PFSK-1 (cell line): ENCODE measurements around the gene NAV3.

ENCODE experiments used
- FOXP2 ChIP-seq: optimal IDR thresholded peaks from 2 replicates; pipeline ENCODE3; 2011; ENCODE audit warnings: borderline replicate concordance, control low read depth, inconsistent platforms; ENCODE audit not compliant: insufficient read depth; ENCODE audit errors: extremely low read length, extremely low read depth
- POLR2AphosphoS5 ChIP-seq: IDR thresholded peaks from 2 replicates; pipeline ENCODE4 v1.6.1; 2012; ENCODE audit warnings: low read depth, mild to moderate bottlenecking, control low read depth, low read length, moderate library complexity
- SIN3A ChIP-seq: IDR thresholded peaks from 2 replicates; pipeline ENCODE4 v1.6.1; 2012; ENCODE audit warnings: mild to moderate bottlenecking, low read length, moderate library complexity, borderline replicate concordance; ENCODE audit not compliant: insufficient read depth
- TAF1 ChIP-seq: IDR thresholded peaks from 2 replicates; pipeline ENCODE4 v1.6.1; 2012; ENCODE audit warnings: low read length, control low read depth, borderline replicate concordance; ENCODE audit not compliant: insufficient read depth
- TF ChIP-seq, protein P1 (sequence below), 2 experiments: IDR thresholded peaks; 2 replicates each; pipeline versions ENCODE4 v1.6.1 to v1.8.0; 2011 to 2012; ENCODE audit warnings: low read depth in 2 of 2, low read length in 2 of 2, control low read depth in 1 of 2, inconsistent platforms in 1 of 2, mild to moderate bottlenecking in 1 of 2, moderate library complexity in 1 of 2; ENCODE audit not compliant: insufficient read depth in 1 of 2

- TF ChIP-seq POLR2AphosphoS5 (no peak), TAF1 (no peak), SIN3A (no peak), FOXP2 (no peak)
- TF ChIP-seq, protein P1, sequence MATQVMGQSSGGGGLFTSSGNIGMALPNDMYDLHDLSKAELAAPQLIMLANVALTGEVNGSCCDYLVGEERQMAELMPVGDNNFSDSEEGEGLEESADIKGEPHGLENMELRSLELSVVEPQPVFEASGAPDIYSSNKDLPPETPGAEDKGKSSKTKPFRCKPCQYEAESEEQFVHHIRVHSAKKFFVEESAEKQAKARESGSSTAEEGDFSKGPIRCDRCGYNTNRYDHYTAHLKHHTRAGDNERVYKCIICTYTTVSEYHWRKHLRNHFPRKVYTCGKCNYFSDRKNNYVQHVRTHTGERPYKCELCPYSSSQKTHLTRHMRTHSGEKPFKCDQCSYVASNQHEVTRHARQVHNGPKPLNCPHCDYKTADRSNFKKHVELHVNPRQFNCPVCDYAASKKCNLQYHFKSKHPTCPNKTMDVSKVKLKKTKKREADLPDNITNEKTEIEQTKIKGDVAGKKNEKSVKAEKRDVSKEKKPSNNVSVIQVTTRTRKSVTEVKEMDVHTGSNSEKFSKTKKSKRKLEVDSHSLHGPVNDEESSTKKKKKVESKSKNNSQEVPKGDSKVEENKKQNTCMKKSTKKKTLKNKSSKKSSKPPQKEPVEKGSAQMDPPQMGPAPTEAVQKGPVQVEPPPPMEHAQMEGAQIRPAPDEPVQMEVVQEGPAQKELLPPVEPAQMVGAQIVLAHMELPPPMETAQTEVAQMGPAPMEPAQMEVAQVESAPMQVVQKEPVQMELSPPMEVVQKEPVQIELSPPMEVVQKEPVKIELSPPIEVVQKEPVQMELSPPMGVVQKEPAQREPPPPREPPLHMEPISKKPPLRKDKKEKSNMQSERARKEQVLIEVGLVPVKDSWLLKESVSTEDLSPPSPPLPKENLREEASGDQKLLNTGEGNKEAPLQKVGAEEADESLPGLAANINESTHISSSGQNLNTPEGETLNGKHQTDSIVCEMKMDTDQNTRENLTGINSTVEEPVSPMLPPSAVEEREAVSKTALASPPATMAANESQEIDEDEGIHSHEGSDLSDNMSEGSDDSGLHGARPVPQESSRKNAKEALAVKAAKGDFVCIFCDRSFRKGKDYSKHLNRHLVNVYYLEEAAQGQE (IDR thresholded peaks at IDR 0.05; ENCODE audit: insufficient read depth in 1 of 2, low read depth in 2 of 2, low read length in 2 of 2): no peak
Measured at GRCh38 chr12:78120866-78121560, 290.3 kb downstream of the NAV3 start.
